Ovary (tissue), 9 donors: ENCODE results near the gene YY1. TPM values are rescaled to one million over a fixed set of nuclear protein-coding genes. Genes with fewer than 3 reads are reported as not detected.

ENCODE experiments used
- DNase-seq, 5 donors: peaks; one replicate each; pipeline ENCODE4 v3.0.0-alpha.2; 2019 to 2020
- H3K27ac ChIP-seq, 2 donors: fragments of 200-600 bp; one replicate each; pipeline versions ENCODE4 v1.5.1 to v1.8.0; 2019 to 2022
- H3K27me3 ChIP-seq: fragments of 200-600 bp; one replicate; pipeline ENCODE4 v1.8.0; 2022
- H3K36me3 ChIP-seq: fragments of 200-600 bp; sonication (generic); one replicate; pipeline ENCODE4 v1.5.1; 2019
- H3K4me1 ChIP-seq: one replicate; pipeline ENCODE4 v1.8.1; 2013; ENCODE audit warnings: mild to moderate bottlenecking, moderate library complexity; ENCODE audit not compliant: insufficient read depth
- H3K4me3 ChIP-seq: fragments of 200-600 bp; sonication (generic); one replicate; pipeline ENCODE4 v1.5.1; 2017
- H3K9me3 ChIP-seq, 2 donors: fragments of 200-600 bp in 1 of 2; sonication (generic) in 1 of 2; one replicate each; pipeline versions ENCODE4 v1.5.1 to v1.8.1; 2013 to 2019; ENCODE audit warnings: mild to moderate bottlenecking in 1 of 2, moderate library complexity in 1 of 2
- CTCF ChIP-seq, 3 donors: fragments of 450-650 bp in 2 of 3; fragments of 200-600 bp in 1 of 3; IDR thresholded peaks; one replicate each; pipeline versions ENCODE4 v1.5.1 to v1.8.0; 2016 to 2022; ENCODE audit warnings: antibody characterized with exemption in 3 of 3, mild to moderate bottlenecking in 1 of 3
- EP300 ChIP-seq: sonication (generic); formaldehyde crosslinking; IDR thresholded peaks from one replicate; pipeline ENCODE4 v1.6.1; 2017; ENCODE audit warnings: antibody characterized with exemption
- POLR2A ChIP-seq: fragments of 450-650 bp; IDR thresholded peaks from one replicate; pipeline ENCODE4 v1.6.1; 2017; ENCODE audit warnings: antibody characterized with exemption, mild to moderate bottlenecking, moderate library complexity
- WGBS, 3 donors: extraction: QIAGEN DNeasy Blood & Tissue Kit in 1 of 3; methylation state at CpG; one replicate each; pipeline versions ENCODE4 v1.1.5 to v1.1.7; 2013 to 2017; 5-methylcytosine and 5-hydroxymethylcytosine counted together
- intact Hi-C, 4 donors: fragments of 100-400 bp; cut with DNase I; formaldehyde crosslinking; loops; one replicate each; pipeline versions ENCODE4 v1.11.0 to v1.15.1; 2022 to 2023
- polyA plus RNA-seq, 2 donors: library from polyadenylated mRNA; stranded (reverse); fragments of 200-250 nt in 1 of 2; fragments of 350-450 nt in 1 of 2; fragmentation: Illumina TruSeq in 1 of 2; extraction: RNeasy Lipid Tissue Mini Kit (QIAGEN cat#74804) in 1 of 2; gene quantifications; one replicate each; pipeline ENCODE4 v1.2.3, GENCODE V29; 2013 to 2014
- total RNA-seq, 7 donors: library from RNA; depleted of rRNA in 2 of 7; stranded (reverse); fragments of >200 nt in 2 of 7; fragmentation: NEBNext Ultra II Directional in 3 of 7; extraction: Animal tissue kit (Norgen Biotek cat#: 25700) in 3 of 7; gene quantifications; one replicate each; pipeline versions ENCODE4 v1.1.0 to v1.2.4, GENCODE V29; 2016 to 2023
- donor health status: DM: no; HTN: no; CAD: no; lungs with moderate emphysema.
- donor health status: DM: no; HTN: no; CAD: no.
- donor health status: Bipolar disorder and iron deficiency.
- donor health status: DM: yes; HTN: yes; CAD: no.
- donor health status: DM: no; HTN: no; CAD: no.
- donor health status: DM: yes; HTN: yes; CAD: no.

YY1 gene
- total and polyA plus RNA-seq, 9 donors: 24.1 to 75.8 (median 58.1) TPM

GRCh38 chr14:100237735-100238418 lies 1.1 kb upstream of the YY1 start:
- H3K27me3 ChIP-seq: no peaks in the 10 kb centered on the region
- no peaks in the 10 kb centered on the region for H3K36me3 ChIP-seq
- peak overlapping the region; percentile 92 for H3K4me3 ChIP-seq
- peaks cover 8% of the 10 kb centered on the region for H3K4me1 ChIP-seq
- no peak for TF ChIP-seq EP300
- TF ChIP-seq CTCF (IDR thresholded peaks at IDR 0.05): peak in 1 of 3 donors; percentile 10
- no peak for TF ChIP-seq POLR2A
- WGBS, 3 donors: 0% methylated on average over 33 to 64 of the region's 64 CpGs
- DNase-seq: peak in 2 of 5 donors; percentile 61 to 68
- peak overlapping the region; percentile 94 to 97 for H3K27ac ChIP-seq
- intact Hi-C loops: loop anchor here in 1 of 4 donors (5.0 kb wide), 1 partner anchor 139 kb away; the partner anchor contains the start of gene WDR25
- H3K9me3 ChIP-seq: no peaks in the 10 kb centered on the region

GRCh38 chr14:100239211-100239839 lies 381 bp downstream of the YY1 start:
- Histone ChIP-seq H3K4me1 (peaks cover 9% of the 10 kb centered on the region), H3K27me3 (no peaks in the 10 kb centered on the region), H3K9me3 (no peaks in the 10 kb centered on the region), H3K4me3 (peak overlapping the region; percentile 92), H3K27ac (peak overlapping the region; percentile 94 to 97), H3K36me3 (no peaks in the 10 kb centered on the region)
- WGBS, 3 donors: 0% methylated on average over 39 to 93 of the region's 93 CpGs
- peak; percentile 31 to 67 (median 60) for DNase-seq
- intact Hi-C loops: loop anchor here in 1 of 4 donors (5.0 kb wide), 1 partner anchor 138 kb away; the partner anchor contains the start of gene WDR25
- TF ChIP-seq CTCF (IDR thresholded peaks at IDR 0.05): no peak
- TF ChIP-seq EP300: no peak
- TF ChIP-seq POLR2A: no peak

GRCh38 chr14:100239840-100240667 lies 1.1 kb downstream of the YY1 start:
- DNase-seq: peak; percentile 78 to 89 (median 86)
- no peaks in the 10 kb centered on the region for H3K27me3 ChIP-seq
- 1% methylated on average over 53 to 103 of the region's 115 CpGs for WGBS, 3 donors
- intact Hi-C loops: loop anchor here in 2 of 4 donors (5.0 to 10.0 kb wide), 3 partner anchors 72 to 137 kb away; partner anchors contain the start of gene WDR25 (in 2 of the 2)
- peaks cover 9% of the 10 kb centered on the region for H3K4me1 ChIP-seq
- no peaks in the 10 kb centered on the region for H3K9me3 ChIP-seq
- peak; percentile 57 to 85 (median 84) for TF ChIP-seq CTCF (IDR thresholded peaks at IDR 0.05)
- no peak for TF ChIP-seq EP300
- TF ChIP-seq POLR2A: peak; percentile 23
- no peaks in the 10 kb centered on the region for H3K36me3 ChIP-seq
- peak overlapping the region; percentile 92 for H3K4me3 ChIP-seq
- H3K27ac ChIP-seq: peak overlapping the region; percentile 94 to 97

- H3K4me1 ChIP-seq: peaks cover 11% of the 10 kb centered on the region
- intact Hi-C loops: loop anchor here in 1 of 4 donors (5.0 to 10.0 kb wide), 2 partner anchors 72 to 134 kb away; partner anchors contain the start of gene WDR25
- H3K4me3 ChIP-seq: peak overlapping the region; percentile 92
- TF ChIP-seq EP300 (no peak), CTCF (IDR thresholded peaks at IDR 0.05) (no peak), POLR2A (no peak)
- WGBS, 3 donors: 0 to 2% (median 0%) methylated on average over 13 of the region's 13 CpGs
- H3K27ac ChIP-seq: peak overlapping the region; percentile 94 to 97
- no peaks in the 10 kb centered on the region for H3K36me3 ChIP-seq
- no peak for DNase-seq
- H3K9me3 ChIP-seq: no peaks in the 10 kb centered on the region
- no peaks in the 10 kb centered on the region for H3K27me3 ChIP-seq
Measured at GRCh38 chr14:100240668-100241032, 1.7 kb downstream of the YY1 start.
